ENCODE data around the gene AAK1. TPM values are rescaled to one million over a fixed set of nuclear protein-coding genes. Genes with fewer than 3 reads are reported as not detected.

The AAK1 gene
- total and polyA plus RNA-seq, 2 donors (not counting 3 experiments of a cell fraction or from before 2014, with no cell fraction given) = 31.0 to 127 TPM

- H3K4me1 ChIP-seq (ENCODE audit: control insufficient read depth, extremely low read depth, insufficient read depth, low read length) = peaks cover 5% of the 10 kb centered on the region
- intact Hi-C loops (cut with micrococcal nuclease) (loop anchor here (1.0 kb wide), 1 partner anchor 149 kb away; no protein-coding TSS in a partner anchor), dilution Hi-C loops (cut with MboI; ENCODE audit: extremely low pct_ligation_motif_present, low sequenced_read_pairs) (no loop called here)
- TF ChIP-seq POLR2AphosphoS5 (IDR thresholded peaks at IDR 0.05; ENCODE audit: insufficient read depth, low read depth, low read length) = no peak
- no peak for TF ChIP-seq FOS (IDR thresholded peaks at IDR 0.05; ENCODE audit: borderline replicate concordance, insufficient read depth, low read length)
- peak; percentile 82 to 86 for TF ChIP-seq CTCF (IDR thresholded peaks at IDR 0.05; ENCODE audit: extremely low read depth in 1 of 2, insufficient read depth in 1 of 2, low read depth in 1 of 2, low read length in 2 of 2)
- ChIA-PET POLR2A (no interaction called here), CTCF (interaction anchor here (0.7 to 7.7 kb wide), 43 partner anchors 8 to 622 kb away, joined by 3 to 78 read pairs (median 5); partner anchors contain the start of genes AAK1 and NFU1)
- H4K20me1 ChIP-seq (replicated peaks; ENCODE audit: control insufficient read depth, extremely low read depth, insufficient read depth, low read length) = peaks cover 11% of the 10 kb centered on the region
- peaks cover 59% of the 10 kb centered on the region for H3K79me2 ChIP-seq (ENCODE audit: control insufficient read depth, insufficient read depth, low read length)
- DNase-seq (ENCODE audit: low read depth, low spot score) = peak; percentile 47
- H3K4me2 ChIP-seq (ENCODE audit: insufficient read depth, low read length) = no peak overlapping the region
- H3K27me3 ChIP-seq (ENCODE audit: control insufficient read depth in 2 of 2, insufficient read depth in 2 of 2, low read length in 2 of 2) = no peaks in the 10 kb centered on the region
- peak; percentile 42 for FAIRE-seq
- H3K27ac ChIP-seq (ENCODE audit: insufficient read depth, low read depth, low read length) = no peak overlapping the region
- H3K36me3 ChIP-seq (ENCODE audit: control insufficient read depth in 2 of 2, extremely low read depth in 1 of 2, insufficient read depth in 2 of 2, low read length in 2 of 2) = peaks cover 0 to 6% of the 10 kb centered on the region in 2 experiments
- no peaks in the 10 kb centered on the region for H3K9me3 ChIP-seq (replicated peaks; ENCODE audit: control insufficient read depth, insufficient read depth, low read length)
- H3K9me1 ChIP-seq (replicated peaks; ENCODE audit: control insufficient read depth, extremely low read depth, insufficient read depth, low read length) = no peaks in the 10 kb centered on the region
- no peak overlapping the region for H3K9ac ChIP-seq (replicated peaks; ENCODE audit: extremely low read depth, insufficient read depth, low read length)
- no TSS peak for BruUV-seq (replicated peaks)
- H2AFZ ChIP-seq (ENCODE audit: low read depth, low read length) = no peak overlapping the region
- H3K4me3 ChIP-seq (replicated peaks in 1 of 3; ENCODE audit: insufficient read depth in 1 of 3, low read depth in 1 of 3, low read length in 3 of 3) = no peak overlapping the region
Measured at GRCh38 chr2:69565431-69565839, 78.1 kb downstream of the AAK1 start.

DNA sequence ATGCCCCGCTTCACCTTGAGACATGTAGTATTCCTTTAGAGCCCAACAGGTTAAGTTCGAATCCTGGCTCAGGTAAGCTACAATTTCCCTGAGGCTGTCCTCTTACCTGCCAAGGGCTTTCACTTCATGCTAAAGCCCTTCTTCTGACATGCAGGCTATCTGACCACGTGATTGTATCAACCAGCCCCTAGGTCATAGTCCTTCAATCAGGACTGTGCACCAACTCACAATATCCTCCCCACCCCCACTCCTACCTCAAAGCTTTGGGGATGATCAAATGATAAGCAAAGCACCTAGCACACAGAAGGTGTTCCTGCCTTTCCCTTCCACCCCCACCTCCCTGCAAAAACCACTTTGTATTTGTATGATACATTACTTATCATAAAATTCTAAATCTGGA lies 78.9 kb downstream of the AAK1 start:
- POLR2A ChIA-PET = no interaction called here
- H3K4me1 ChIP-seq (ENCODE audit: control insufficient read depth, extremely low read depth, insufficient read depth, low read length) = peaks cover 5% of the 10 kb centered on the region
- peaks cover 60% of the 10 kb centered on the region for H3K79me2 ChIP-seq (ENCODE audit: control insufficient read depth, insufficient read depth, low read length)
- H3K27me3 ChIP-seq (ENCODE audit: control insufficient read depth in 2 of 2, insufficient read depth in 2 of 2, low read length in 2 of 2) = no peaks in the 10 kb centered on the region
- no peak overlapping the region for H3K9ac ChIP-seq (replicated peaks; ENCODE audit: extremely low read depth, insufficient read depth, low read length)
- BruUV-seq (replicated peaks) = no TSS peak
- H3K4me2 ChIP-seq (ENCODE audit: insufficient read depth, low read length) = no peak overlapping the region
- DNase-seq (ENCODE audit: low read depth, low spot score) (no peak), FAIRE-seq (no peak)
- dilution Hi-C loops (cut with MboI; ENCODE audit: extremely low pct_ligation_motif_present, low sequenced_read_pairs) = no loop called here
- TF ChIP-seq POLR2A (IDR thresholded peaks at IDR 0.05; ENCODE audit: low read depth, low read length) (no peak), JUN (IDR thresholded peaks at IDR 0.05; ENCODE audit: borderline replicate concordance, insufficient read depth, insufficient read length, low read depth) (no peak), CTCF (IDR thresholded peaks at IDR 0.05; ENCODE audit: extremely low read depth in 1 of 2, insufficient read depth in 1 of 2, low read depth in 1 of 2, low read length in 2 of 2) (no peak), POLR2AphosphoS5 (IDR thresholded peaks at IDR 0.05; ENCODE audit: insufficient read depth, low read depth, low read length) (no peak), GATA2 (IDR thresholded peaks at IDR 0.05; ENCODE audit: insufficient read depth, insufficient read length, low read depth, low read length) (no peak), FOS (IDR thresholded peaks at IDR 0.05; ENCODE audit: borderline replicate concordance, insufficient read depth, low read length) (no peak), EZH2 (IDR thresholded peaks at IDR 0.05; ENCODE audit: borderline replicate concordance, low read depth, low read length, severe bottlenecking) (no peak), MYC (IDR thresholded peaks at IDR 0.05; ENCODE audit: low read depth, low read length) (no peak)
- TF ChIP-seq, protein P1, sequence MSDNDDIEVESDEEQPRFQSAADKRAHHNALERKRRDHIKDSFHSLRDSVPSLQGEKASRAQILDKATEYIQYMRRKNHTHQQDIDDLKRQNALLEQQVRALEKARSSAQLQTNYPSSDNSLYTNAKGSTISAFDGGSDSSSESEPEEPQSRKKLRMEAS (IDR thresholded peaks at IDR 0.05; ENCODE audit: insufficient read depth, insufficient read length) = no peak
- CTCF ChIA-PET = interaction anchor here (0.8 to 7.7 kb wide), 34 partner anchors 7 to 621 kb away, joined by 3 to 78 read pairs (median 8); partner anchors contain the start of genes AAK1 and NFU1
- H3K4me3 ChIP-seq (replicated peaks in 1 of 3; ENCODE audit: insufficient read depth in 1 of 3, low read depth in 1 of 3, low read length in 3 of 3) = no peak overlapping the region
- no peak overlapping the region for H3K27ac ChIP-seq (ENCODE audit: insufficient read depth, low read depth, low read length)
- H3K9me1 ChIP-seq (replicated peaks; ENCODE audit: control insufficient read depth, extremely low read depth, insufficient read depth, low read length) = no peaks in the 10 kb centered on the region
- H2AFZ ChIP-seq (ENCODE audit: low read depth, low read length) = no peak overlapping the region
- no peaks in the 10 kb centered on the region for H3K9me3 ChIP-seq (replicated peaks; ENCODE audit: control insufficient read depth, insufficient read depth, low read length)
- intact Hi-C loops (cut with micrococcal nuclease) = loop anchor here (1.0 kb wide), 1 partner anchor 150 kb away; no protein-coding TSS in a partner anchor
- H4K20me1 ChIP-seq (replicated peaks; ENCODE audit: control insufficient read depth, extremely low read depth, insufficient read depth, low read length) = peaks cover 9% of the 10 kb centered on the region
- H3K36me3 ChIP-seq (ENCODE audit: control insufficient read depth in 2 of 2, extremely low read depth in 1 of 2, insufficient read depth in 2 of 2, low read length in 2 of 2) = peaks cover 0 to 6% of the 10 kb centered on the region in 2 experiments

Measured in endothelial cell of umbilical vein (primary cell).